Endodermal cell (in vitro differentiated cells): ENCODE data around the gene ANKRD6. TPM values are rescaled to one million over a fixed set of nuclear protein-coding genes. Genes with fewer than 3 reads are reported as not detected.

Experiments
- DNase-seq: peaks from one replicate; pipeline ENCODE4 v3.0.0-alpha.2; 2017
- H3K27ac ChIP-seq: 2 replicates; pipeline ENCODE4 v1.5.1; 2013; ENCODE audit warnings: mild to moderate bottlenecking, low read depth, low read length, moderate library complexity
- H3K27me3 ChIP-seq: 2 replicates; pipeline ENCODE4 v1.6.1; 2013; ENCODE audit warnings: mild to moderate bottlenecking, low read length, moderate library complexity; ENCODE audit not compliant: insufficient read depth, control insufficient read depth, poor library complexity, severe bottlenecking
- H3K36me3 ChIP-seq: 2 replicates; pipeline ENCODE4 v1.7.0; 2013; ENCODE audit warnings: mild to moderate bottlenecking, low read length, moderate library complexity; ENCODE audit not compliant: control insufficient read depth, insufficient read depth
- H3K4me1 ChIP-seq: one replicate; pipeline ENCODE4 v1.7.0; 2013; ENCODE audit warnings: low read length; ENCODE audit not compliant: control insufficient read depth, insufficient read depth
- H3K4me3 ChIP-seq: 2 replicates; pipeline ENCODE4 v1.5.1; 2013; ENCODE audit warnings: mild to moderate bottlenecking, low read length, moderate library complexity
- H3K9ac ChIP-seq: 2 replicates; pipeline ENCODE4 v1.6.1; 2013; ENCODE audit warnings: mild to moderate bottlenecking, low read length, moderate library complexity; ENCODE audit not compliant: poor library complexity, severe bottlenecking; ENCODE audit errors: extremely low read depth
- H3K9me3 ChIP-seq: 2 replicates; pipeline ENCODE4 v1.6.1; 2013; ENCODE audit warnings: mild to moderate bottlenecking, low read length, moderate library complexity; ENCODE audit not compliant: control insufficient read depth
- H3K27ac Mint-ChIP-seq: 2 replicates; pipeline ENCODE4 v1.8.0; 2020; ENCODE audit warnings: mixed read lengths
- H3K27me3 Mint-ChIP-seq: 2 replicates; pipeline ENCODE4 v1.8.0; 2021; ENCODE audit warnings: mild to moderate bottlenecking, mixed read lengths; ENCODE audit not compliant: insufficient read depth
- H3K36me3 Mint-ChIP-seq: 2 replicates; pipeline ENCODE4 v1.8.0; 2020; ENCODE audit warnings: low read depth, mixed read lengths
- H3K4me1 Mint-ChIP-seq: 2 replicates; pipeline ENCODE4 v1.8.0; 2020; ENCODE audit warnings: mixed read lengths
- H3K4me3 Mint-ChIP-seq: 2 replicates; pipeline ENCODE4 v1.8.0; 2020; ENCODE audit warnings: mild to moderate bottlenecking, moderate library complexity, mixed read lengths
- H3K9me3 Mint-ChIP-seq: 2 replicates; pipeline ENCODE4 v1.8.0; 2020; ENCODE audit warnings: mild to moderate bottlenecking, mixed read lengths
- CTCF ChIP-seq: fragments of 200-600 bp; sonication (generic); conservative IDR thresholded peaks from 2 replicates; pipeline ENCODE4 v1.5.0; 2021; ENCODE audit warnings: antibody characterized with exemption, mild to moderate bottlenecking
- whole genome bisulfite sequencing, 2 experiments: methylation state at CpG; one replicate each; pipeline versions ENCODE4 v1.1.5 to v1.1.7; 2013; ENCODE audit warnings: missing lambda C conversion rate in 2 of 2, mixed read lengths in 1 of 2; ENCODE audit not compliant: insufficient coverage in 1 of 2, insufficient read length in 1 of 2; 5-methylcytosine and 5-hydroxymethylcytosine counted together
- total RNA-seq, 2 donors: library from RNA; stranded (reverse); fragmentation: NEBNext Ultra II Directional in 1 of 2; extraction: Animal tissue kit (Norgen Biotek cat#: 25700) in 1 of 2; gene quantifications; 2 replicates in 1 of 2; 3 replicates in 1 of 2; pipeline ENCODE4 v1.2.1, GENCODE V29; 2021

The ANKRD6 gene
- total RNA-seq, 2 donors from 2014 or later: 88.7 to 110 TPM

- WGBS, 2 experiments: 84 to 95% methylated on average over 5 to 6 of the region's 6 CpGs
- H3K4me3 Mint-ChIP-seq: no peak overlapping the region
- peaks cover 21% of the 10 kb centered on the region for H3K4me1 Mint-ChIP-seq
- H3K36me3 Mint-ChIP-seq: no peaks in the 10 kb centered on the region
- no peaks in the 10 kb centered on the region for H3K36me3 ChIP-seq
- no peaks in the 10 kb centered on the region for H3K9me3 Mint-ChIP-seq
- peaks cover 76% of the 10 kb centered on the region for H3K27me3 ChIP-seq
- no peak overlapping the region for H3K4me3 ChIP-seq
- no peak overlapping the region for H3K27ac Mint-ChIP-seq
- peaks cover 8% of the 10 kb centered on the region for H3K4me1 ChIP-seq
- no peak for TF ChIP-seq CTCF
- H3K27ac ChIP-seq: no peak overlapping the region
- no peak for DNase-seq
- H3K9ac ChIP-seq: no peak overlapping the region
- H3K27me3 Mint-ChIP-seq: peaks cover 81% of the 10 kb centered on the region
- no peaks in the 10 kb centered on the region for H3K9me3 ChIP-seq
Measured at GRCh38 chr6:89402776-89403175, 30.2 kb upstream of the ANKRD6 start.

GRCh38 chr6:89404512-89404911 is 28.4 kb upstream of the ANKRD6 start:
- Histone ChIP-seq H3K27me3 (peaks cover 93% of the 10 kb centered on the region), H3K4me1 (peaks cover 2% of the 10 kb centered on the region), H3K4me3 (no peak overlapping the region), H3K36me3 (no peaks in the 10 kb centered on the region), H3K27ac (no peak overlapping the region), H3K9ac (no peak overlapping the region), H3K9me3 (no peaks in the 10 kb centered on the region)
- Mint-ChIP-seq H3K27ac (no peak overlapping the region), H3K4me3 (no peak overlapping the region), H3K4me1 (peaks cover 15% of the 10 kb centered on the region), H3K9me3 (no peaks in the 10 kb centered on the region), H3K36me3 (no peaks in the 10 kb centered on the region), H3K27me3 (peaks cover 99% of the 10 kb centered on the region)
- no peak for DNase-seq
- TF ChIP-seq CTCF: no peak
- 54 to 60% methylated on average over 1 to 3 of the region's 3 CpGs for WGBS, 2 experiments

- H3K9me3 Mint-ChIP-seq: no peaks in the 10 kb centered on the region
- Histone ChIP-seq H3K36me3 (no peaks in the 10 kb centered on the region), H3K27me3 (peaks cover 94% of the 10 kb centered on the region), H3K27ac (no peak overlapping the region), H3K4me1 (peaks cover 2% of the 10 kb centered on the region), H3K9ac (no peak overlapping the region), H3K4me3 (no peak overlapping the region), H3K9me3 (no peaks in the 10 kb centered on the region)
- no peak for DNase-seq
- peaks cover 99% of the 10 kb centered on the region for H3K27me3 Mint-ChIP-seq
- H3K36me3 Mint-ChIP-seq: no peaks in the 10 kb centered on the region
- peaks cover 25% of the 10 kb centered on the region for H3K4me1 Mint-ChIP-seq
- no peak overlapping the region for H3K27ac Mint-ChIP-seq
- no peak for TF ChIP-seq CTCF
- H3K4me3 Mint-ChIP-seq: no peak overlapping the region
- 73 to 75% methylated on average over 9 to 10 of the region's 10 CpGs for WGBS, 2 experiments
Measured at GRCh38 chr6:89406141-89406540, 26.8 kb upstream of the ANKRD6 start.
